ENCODE measurements around the gene RPL27A. TPM values are rescaled to one million over a fixed set of nuclear protein-coding genes. Genes with fewer than 3 reads are reported as not detected.

The RPL27A gene
- total RNA-seq, 2 donors from 2014 or later = 320 to 1,209 TPM

- H3K27ac ChIP-seq = peak overlapping the region; percentile 23 to 63 (median 28)
- 0 to 21% methylated on average over 1 of the region's 1 CpG for WGBS, 2 donors
- no peaks in the 10 kb centered on the region for H3K27me3 ChIP-seq
- DNase-seq = peak; percentile 51 to 76 (median 73)
- peaks cover 0 to 3% of the 10 kb centered on the region in 2 donors for H3K36me3 ChIP-seq (replicated peaks in 1 of 2; ENCODE audit: insufficient read depth in 1 of 2, low read depth in 2 of 2)
- peaks cover 11% of the 10 kb centered on the region for H3K4me1 ChIP-seq
- ATAC-seq = peak; percentile 48
- intact Hi-C loops (cut with DNase I) = no loop called here
- H3K4me3 ChIP-seq = no peak overlapping the region
- TF ChIP-seq CTCF (IDR thresholded peaks at IDR 0.05) (no peak), POLR2A (IDR thresholded peaks at IDR 0.05) (no peak)
- no peaks in the 10 kb centered on the region for H3K9me3 ChIP-seq
Observed at GRCh38 chr11:8671651-8672062, 10.9 kb upstream of the RPL27A start.

GRCh38 chr11:8672346-8672745 lies 10.2 kb upstream of the RPL27A start:
- TF ChIP-seq POLR2A (IDR thresholded peaks at IDR 0.05) (no peak), CTCF (IDR thresholded peaks at IDR 0.05) (no peak)
- Histone ChIP-seq H3K27me3 (no peaks in the 10 kb centered on the region), H3K27ac (peak overlapping the region in 2 of 4 donors; percentile 30 to 63), H3K4me1 (peaks cover 11% of the 10 kb centered on the region), H3K36me3 (replicated peaks in 1 of 2; ENCODE audit: insufficient read depth in 1 of 2, low read depth in 2 of 2) (peaks cover 0 to 3% of the 10 kb centered on the region in 2 donors), H3K9me3 (no peaks in the 10 kb centered on the region), H3K4me3 (no peak overlapping the region)
- intact Hi-C loops (cut with DNase I) = no loop called here
- ATAC-seq (no peak), DNase-seq (no peak)
- WGBS, 2 donors = 94 to 100% methylated on average over 2 of the region's 2 CpGs

GRCh38 chr11:8674859-8675258 lies 7.7 kb upstream of the RPL27A start:
- intact Hi-C loops (cut with DNase I) = no loop called here

GRCh38 chr11:8676458-8676857 lies 6.1 kb upstream of the RPL27A start:
- peaks cover 0 to 5% of the 10 kb centered on the region in 2 donors for H3K36me3 ChIP-seq (replicated peaks in 1 of 2; ENCODE audit: insufficient read depth in 1 of 2, low read depth in 2 of 2)
- 88% methylated on average over 1 of the region's 1 CpG for WGBS, 2 donors
- H3K27ac ChIP-seq = no peak overlapping the region
- DNase-seq (no peak), ATAC-seq (no peak)
- H3K27me3 ChIP-seq = no peaks in the 10 kb centered on the region
- no peak overlapping the region for H3K4me3 ChIP-seq
- H3K4me1 ChIP-seq = peaks cover 9% of the 10 kb centered on the region
- H3K9me3 ChIP-seq = no peaks in the 10 kb centered on the region
- TF ChIP-seq POLR2A (IDR thresholded peaks at IDR 0.05) (no peak), CTCF (IDR thresholded peaks at IDR 0.05) (no peak)
- intact Hi-C loops (cut with DNase I) = no loop called here

More at GRCh38 chr11:8674859-8675258, 7.7 kb upstream of the RPL27A start:
- no peak for DNase-seq
- Histone ChIP-seq H3K36me3 (replicated peaks in 1 of 2; ENCODE audit: insufficient read depth in 1 of 2, low read depth in 2 of 2) (peaks cover 0 to 5% of the 10 kb centered on the region in 2 donors), H3K27ac (no peak overlapping the region), H3K4me3 (no peak overlapping the region), H3K27me3 (no peaks in the 10 kb centered on the region), H3K9me3 (no peaks in the 10 kb centered on the region), H3K4me1 (peaks cover 11% of the 10 kb centered on the region)
- 72 to 78% methylated on average over 2 of the region's 2 CpGs for WGBS, 2 donors
- TF ChIP-seq POLR2A (IDR thresholded peaks at IDR 0.05) = no peak
- TF ChIP-seq CTCF (IDR thresholded peaks at IDR 0.05) = no peak
- no peak for ATAC-seq

- Histone ChIP-seq H3K36me3 (replicated peaks in 1 of 2; ENCODE audit: insufficient read depth in 1 of 2, low read depth in 2 of 2) (peaks cover 0 to 2% of the 10 kb centered on the region in 2 donors), H3K4me3 (no peak overlapping the region), H3K27ac (no peak overlapping the region), H3K27me3 (no peaks in the 10 kb centered on the region), H3K4me1 (peaks cover 14% of the 10 kb centered on the region), H3K9me3 (no peaks in the 10 kb centered on the region)
- WGBS, 2 donors = 53 to 71% methylated on average over 1 of the region's 1 CpG
- no peak for ATAC-seq
- DNase-seq = no peak
- TF ChIP-seq CTCF (IDR thresholded peaks at IDR 0.05) = no peak
- no peak for TF ChIP-seq POLR2A (IDR thresholded peaks at IDR 0.05)
- intact Hi-C loops (cut with DNase I) = no loop called here
Observed at GRCh38 chr11:8679006-8679405, 3.6 kb upstream of the RPL27A start.
